Measurements from ENCODE around the gene ELMO3.

DNA sequence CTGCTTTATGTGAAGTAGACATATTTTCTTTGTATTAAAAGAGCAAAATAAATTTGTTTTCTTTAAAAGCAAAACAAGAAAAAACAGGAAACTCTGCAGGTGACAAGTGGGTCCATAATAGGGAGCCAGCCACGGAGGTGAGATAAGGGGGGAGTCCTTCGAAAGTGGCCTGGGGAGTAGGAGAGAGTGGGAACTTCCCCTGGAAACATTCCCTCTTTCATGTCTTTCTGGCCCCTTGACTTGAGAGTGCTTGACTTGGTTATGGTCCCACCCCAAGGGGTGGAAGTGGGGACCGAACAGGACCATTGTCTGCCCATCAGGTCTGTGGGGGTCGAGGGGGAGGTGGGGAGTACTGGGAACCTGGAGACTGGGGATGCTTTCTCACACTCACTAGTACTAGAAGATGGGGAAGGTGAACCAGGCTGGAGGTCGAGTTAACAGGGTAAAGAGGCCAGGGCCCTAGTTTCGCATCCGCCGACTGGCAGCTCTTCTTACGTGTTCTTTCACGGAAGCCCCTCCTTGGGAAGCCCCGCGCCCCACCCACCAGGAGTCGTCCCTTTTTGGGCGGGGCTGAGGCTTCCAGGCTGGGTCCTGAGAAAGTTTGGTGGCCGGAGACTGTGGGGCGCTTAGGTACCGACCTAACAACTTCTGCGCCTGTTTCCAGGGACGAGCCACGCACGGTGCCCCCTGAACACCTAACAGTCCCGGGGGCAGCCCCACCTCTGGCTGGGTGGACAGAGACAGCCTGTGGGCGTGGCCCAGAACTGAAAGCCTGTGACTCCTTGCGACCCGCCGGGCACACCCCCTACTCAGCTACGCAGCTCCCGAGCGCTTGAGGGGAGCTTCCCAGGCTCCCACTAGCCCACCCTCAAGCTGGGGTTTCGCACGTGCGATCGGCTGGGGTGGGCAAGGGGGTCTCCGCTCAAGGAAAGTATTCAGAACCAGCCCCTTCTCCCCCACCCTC lies 40.0 kb upstream of the ELMO3 start:
- no peak for TF ChIP-seq POLR2AphosphoS5 (IDR thresholded peaks at IDR 0.05; ENCODE audit: low read depth, low read length)
- TF ChIP-seq, protein P1, sequence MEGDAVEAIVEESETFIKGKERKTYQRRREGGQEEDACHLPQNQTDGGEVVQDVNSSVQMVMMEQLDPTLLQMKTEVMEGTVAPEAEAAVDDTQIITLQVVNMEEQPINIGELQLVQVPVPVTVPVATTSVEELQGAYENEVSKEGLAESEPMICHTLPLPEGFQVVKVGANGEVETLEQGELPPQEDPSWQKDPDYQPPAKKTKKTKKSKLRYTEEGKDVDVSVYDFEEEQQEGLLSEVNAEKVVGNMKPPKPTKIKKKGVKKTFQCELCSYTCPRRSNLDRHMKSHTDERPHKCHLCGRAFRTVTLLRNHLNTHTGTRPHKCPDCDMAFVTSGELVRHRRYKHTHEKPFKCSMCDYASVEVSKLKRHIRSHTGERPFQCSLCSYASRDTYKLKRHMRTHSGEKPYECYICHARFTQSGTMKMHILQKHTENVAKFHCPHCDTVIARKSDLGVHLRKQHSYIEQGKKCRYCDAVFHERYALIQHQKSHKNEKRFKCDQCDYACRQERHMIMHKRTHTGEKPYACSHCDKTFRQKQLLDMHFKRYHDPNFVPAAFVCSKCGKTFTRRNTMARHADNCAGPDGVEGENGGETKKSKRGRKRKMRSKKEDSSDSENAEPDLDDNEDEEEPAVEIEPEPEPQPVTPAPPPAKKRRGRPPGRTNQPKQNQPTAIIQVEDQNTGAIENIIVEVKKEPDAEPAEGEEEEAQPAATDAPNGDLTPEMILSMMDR (IDR thresholded peaks at IDR 0.05), result no peak
- TF ChIP-seq, protein P2, sequence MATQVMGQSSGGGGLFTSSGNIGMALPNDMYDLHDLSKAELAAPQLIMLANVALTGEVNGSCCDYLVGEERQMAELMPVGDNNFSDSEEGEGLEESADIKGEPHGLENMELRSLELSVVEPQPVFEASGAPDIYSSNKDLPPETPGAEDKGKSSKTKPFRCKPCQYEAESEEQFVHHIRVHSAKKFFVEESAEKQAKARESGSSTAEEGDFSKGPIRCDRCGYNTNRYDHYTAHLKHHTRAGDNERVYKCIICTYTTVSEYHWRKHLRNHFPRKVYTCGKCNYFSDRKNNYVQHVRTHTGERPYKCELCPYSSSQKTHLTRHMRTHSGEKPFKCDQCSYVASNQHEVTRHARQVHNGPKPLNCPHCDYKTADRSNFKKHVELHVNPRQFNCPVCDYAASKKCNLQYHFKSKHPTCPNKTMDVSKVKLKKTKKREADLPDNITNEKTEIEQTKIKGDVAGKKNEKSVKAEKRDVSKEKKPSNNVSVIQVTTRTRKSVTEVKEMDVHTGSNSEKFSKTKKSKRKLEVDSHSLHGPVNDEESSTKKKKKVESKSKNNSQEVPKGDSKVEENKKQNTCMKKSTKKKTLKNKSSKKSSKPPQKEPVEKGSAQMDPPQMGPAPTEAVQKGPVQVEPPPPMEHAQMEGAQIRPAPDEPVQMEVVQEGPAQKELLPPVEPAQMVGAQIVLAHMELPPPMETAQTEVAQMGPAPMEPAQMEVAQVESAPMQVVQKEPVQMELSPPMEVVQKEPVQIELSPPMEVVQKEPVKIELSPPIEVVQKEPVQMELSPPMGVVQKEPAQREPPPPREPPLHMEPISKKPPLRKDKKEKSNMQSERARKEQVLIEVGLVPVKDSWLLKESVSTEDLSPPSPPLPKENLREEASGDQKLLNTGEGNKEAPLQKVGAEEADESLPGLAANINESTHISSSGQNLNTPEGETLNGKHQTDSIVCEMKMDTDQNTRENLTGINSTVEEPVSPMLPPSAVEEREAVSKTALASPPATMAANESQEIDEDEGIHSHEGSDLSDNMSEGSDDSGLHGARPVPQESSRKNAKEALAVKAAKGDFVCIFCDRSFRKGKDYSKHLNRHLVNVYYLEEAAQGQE (IDR thresholded peaks at IDR 0.05; ENCODE audit: insufficient read depth in 1 of 2, low read depth in 2 of 2, low read length in 1 of 2), result no peak
- no peak for TF ChIP-seq SIN3A (IDR thresholded peaks at IDR 0.05; ENCODE audit: borderline replicate concordance, insufficient read depth, low read depth, low read length)
